Aorta (tissue), 5 donors: Measurements from ENCODE around the gene CHAD. TPM values are rescaled to one million over a fixed set of nuclear protein-coding genes. Genes with fewer than 3 reads are reported as not detected.
"Not testable (repeated sequence)": the region's sequence is repeated elsewhere in the genome, so short reads cannot be mapped to it uniquely, and the experiment has no call there.

Experiments
- ATAC-seq: fragments of 200-7000 bp; cut with Tn5 transposase; one replicate; pipeline ENCODE4 v1.9.1; 2022; ENCODE audit warnings: moderate library complexity; ENCODE audit not compliant: low FRiP score
- DNase-seq, 2 donors: peaks; one replicate each; pipeline ENCODE4 v3.0.0-alpha.2; 2020
- H3K27ac ChIP-seq, 2 donors: one replicate each; pipeline ENCODE4 v1.5.1; 2013; ENCODE audit warnings: low read length in 2 of 2, mild to moderate bottlenecking in 2 of 2, moderate library complexity in 2 of 2, control low read depth in 1 of 2, inconsistent platforms in 1 of 2, low read depth in 1 of 2
- H3K27me3 ChIP-seq, 2 donors: one replicate each; pipeline ENCODE4 v1.6.1; 2013; ENCODE audit warnings: control low read depth in 1 of 2, low read length in 1 of 2, mild to moderate bottlenecking in 1 of 2, moderate library complexity in 1 of 2; ENCODE audit not compliant: insufficient read depth in 2 of 2, control insufficient read depth in 1 of 2
- H3K36me3 ChIP-seq, 2 donors: one replicate each; pipeline ENCODE4 v1.6.1; 2013; ENCODE audit warnings: control low read depth in 1 of 2, low read length in 1 of 2, mild to moderate bottlenecking in 1 of 2; ENCODE audit not compliant: insufficient read depth in 2 of 2, control insufficient read depth in 1 of 2
- H3K4me1 ChIP-seq, 2 donors: one replicate each; pipeline ENCODE4 v1.6.1; 2013; ENCODE audit warnings: low read length in 2 of 2, control low read depth in 1 of 2, mild to moderate bottlenecking in 1 of 2, moderate library complexity in 1 of 2; ENCODE audit not compliant: insufficient read depth in 2 of 2, control insufficient read depth in 1 of 2
- H3K4me3 ChIP-seq, 2 donors: one replicate each; pipeline ENCODE4 v1.5.1; 2013; ENCODE audit warnings: low read length in 2 of 2, control low read depth in 1 of 2, mild to moderate bottlenecking in 1 of 2
- H3K9me3 ChIP-seq: one replicate; pipeline ENCODE4 v1.6.1; 2013; ENCODE audit warnings: mild to moderate bottlenecking, low read length; ENCODE audit not compliant: control insufficient read depth
- WGBS, 2 donors: extraction: QIAGEN DNeasy Blood & Tissue Kit; methylation state at CpG; one replicate each; pipeline ENCODE4 v1.1.7; 2013; 5-methylcytosine and 5-hydroxymethylcytosine counted together
- intact Hi-C, 2 donors: fragments of 100-400 bp; cut with DNase I; formaldehyde crosslinking; loops; one replicate each; pipeline versions ENCODE4 v1.14.2 to v1.15.0; 2022
- polyA plus RNA-seq, 2 donors: library from polyadenylated mRNA; stranded (reverse); fragments of 200-250 nt; gene quantifications; one replicate each; pipeline ENCODE4 v1.2.3, GENCODE V29; 2013
- total RNA-seq, 2 donors: library from RNA; stranded (reverse); fragmentation: NEBNext Ultra II Directional; extraction: Animal tissue kit (Norgen Biotek cat#: 25700); gene quantifications; one replicate each; pipeline ENCODE4 v1.2.1, GENCODE V29; 2021
- donor health status: healthy with polysubstance abuse.
- donor health status: Bipolar disorder and iron deficiency.
- donor health status: DM: no; HTN: no; CAD: no.
- donor health status: DM: no; HTN: no; CAD: no.
- donor health status: DM: yes; HTN: yes; CAD: no.

CHAD gene
- total and polyA plus RNA-seq, 4 donors = 0.20 to 2.3 (median 0.57) TPM; not detected in 1

GRCh38 chr17:50478391-50479381, 10.0 kb upstream of the CHAD start, which contains the start of gene RSAD1:
Gene RSAD1, plus strand, starts transcription at chr17:50478860. Its CDS starts 25 bp downstream, at chr17:50478885.
- Histone ChIP-seq H3K27ac (peak within 1 kb of the TSS; percentile 20 to 92), H3K4me3 (peak within 1 kb of the TSS; percentile 51 to 84), H3K36me3 (no peaks in the 10 kb centered on the region), H3K9me3 (no peaks in the 10 kb centered on the region), H3K27me3 (no peaks in the 10 kb centered on the region), H3K4me1 (no peaks in the 10 kb centered on the region)
- intact Hi-C loops = no loop called here
- DNase-seq (peak; percentile 91 to 95), ATAC-seq (peak; percentile 90)
- 0 to 1% methylated on average over 72 to 75 of the region's 75 CpGs for WGBS, 2 donors

DNA sequence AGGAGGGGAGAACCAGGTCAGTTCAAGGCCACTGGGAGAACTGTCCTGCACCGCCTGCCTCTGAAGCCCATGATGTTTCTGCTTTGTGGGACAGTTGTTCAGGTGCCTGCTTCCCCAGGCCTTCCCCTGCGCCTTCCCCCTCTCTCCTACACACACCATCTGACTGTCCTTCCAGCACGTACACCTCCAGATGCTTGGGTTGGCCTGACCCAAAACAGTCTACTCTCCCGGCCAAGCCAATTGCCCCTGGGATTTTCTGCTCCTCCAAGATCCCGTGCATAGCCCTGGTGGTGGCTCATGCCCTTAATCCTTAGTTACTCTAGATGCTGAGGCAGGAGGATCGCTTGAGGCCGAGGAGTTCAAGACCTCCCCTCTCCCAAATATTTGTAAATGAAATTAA, 9.3 kb upstream of the CHAD start:
- 66% methylated on average over 7 of the region's 7 CpGs for WGBS, 2 donors
- DNase-seq (no peak), ATAC-seq (no peak)
- intact Hi-C loops = no loop called here
- Histone ChIP-seq H3K4me3 (no peak overlapping the region), H3K27ac (peak overlapping the region in 1 of 2 donors; percentile 20), H3K4me1 (no peaks in the 10 kb centered on the region), H3K9me3 (no peaks in the 10 kb centered on the region), H3K36me3 (no peaks in the 10 kb centered on the region), H3K27me3 (no peaks in the 10 kb centered on the region)

DNA sequence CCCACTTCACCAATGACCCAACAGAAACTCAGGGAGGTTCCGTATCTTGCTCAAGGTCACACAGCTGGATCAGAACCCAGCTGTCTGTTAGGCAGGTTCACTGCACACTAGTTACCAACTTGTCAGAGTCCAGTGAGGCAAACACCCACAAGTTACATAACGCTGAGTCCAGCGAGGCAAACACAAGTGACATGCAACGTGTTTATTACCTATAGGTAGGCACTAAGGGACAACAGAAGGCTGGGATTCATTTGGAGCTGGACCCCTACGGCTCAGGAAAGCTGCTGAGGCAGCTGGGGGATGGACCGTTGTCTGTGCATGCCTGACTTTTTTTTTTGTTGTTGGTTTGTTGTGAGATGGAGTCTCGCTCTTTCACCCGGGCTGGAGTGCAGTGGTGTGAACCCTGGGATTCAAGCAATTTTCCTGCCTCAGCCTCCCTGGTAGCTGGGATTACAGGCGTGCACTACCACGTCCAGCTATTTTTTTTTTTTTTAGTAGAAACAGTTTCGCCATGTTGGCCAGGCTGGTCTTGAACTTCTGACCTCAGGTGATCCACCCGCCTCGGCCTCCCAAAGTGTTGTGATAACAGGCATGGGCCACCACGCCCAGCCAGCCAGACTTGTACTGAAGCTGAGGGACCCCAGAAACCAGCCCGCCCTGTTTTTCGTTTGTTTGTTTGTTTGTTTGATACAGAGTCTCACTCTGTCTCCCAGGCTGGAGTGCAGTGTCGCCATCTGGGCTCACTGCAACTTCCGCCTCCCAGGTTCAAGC, 8.1 kb upstream of the CHAD start:
- H3K36me3 ChIP-seq = no peaks in the 10 kb centered on the region
- H3K27ac ChIP-seq = no peak overlapping the region
- no peaks in the 10 kb centered on the region for H3K9me3 ChIP-seq
- peak in 1 of 2 donors; percentile 42 for DNase-seq
- H3K4me1 ChIP-seq = no peaks in the 10 kb centered on the region
- 74 to 77% methylated on average over 17 to 18 of the region's 18 CpGs for WGBS, 2 donors
- ATAC-seq = no peak
- H3K27me3 ChIP-seq = no peaks in the 10 kb centered on the region
- intact Hi-C loops = no loop called here
- H3K4me3 ChIP-seq = no peak overlapping the region

GRCh38 chr17:50475775-50476544, 7.3 kb upstream of the CHAD start:
- H3K9me3 ChIP-seq, H3K36me3 ChIP-seq, H3K27me3 ChIP-seq, H3K4me3 ChIP-seq, intact Hi-C loops, ATAC-seq, H3K4me1 ChIP-seq, H3K27ac ChIP-seq: not testable (repeated sequence)
- DNase-seq = peak in 1 of 2 donors; percentile 24
- WGBS, 2 donors = 16 to 17% methylated on average over 18 to 31 of the region's 33 CpGs

DNA sequence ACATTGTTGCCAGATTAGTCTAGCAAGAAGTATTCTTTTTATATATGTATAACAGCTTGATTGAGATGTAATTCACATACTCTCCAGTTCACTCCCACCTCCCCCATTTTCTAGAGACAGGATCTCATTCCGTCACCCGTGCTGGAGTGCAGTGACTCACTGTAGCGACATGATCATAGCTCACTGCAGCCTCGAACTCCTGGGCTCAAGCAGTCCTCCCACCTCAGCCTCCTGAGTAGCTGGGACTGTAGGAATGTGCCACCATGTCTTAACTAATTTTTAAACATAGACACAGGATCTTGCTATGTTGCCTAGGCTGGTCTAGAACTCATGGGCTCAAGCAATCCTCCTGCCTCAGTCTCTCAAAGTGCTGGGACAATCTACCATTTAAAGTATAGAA, 6.7 kb upstream of the CHAD start:
- no peak overlapping the region for H3K4me3 ChIP-seq
- H3K27me3 ChIP-seq = no peaks in the 10 kb centered on the region
- H3K36me3 ChIP-seq = peaks cover 0 to 1% of the 10 kb centered on the region in 2 donors
- no peak overlapping the region for H3K27ac ChIP-seq
- 91 to 92% methylated on average over 4 of the region's 4 CpGs for WGBS, 2 donors
- intact Hi-C loops = no loop called here
- DNase-seq (no peak), ATAC-seq (no peak)
- no peaks in the 10 kb centered on the region for H3K9me3 ChIP-seq
- no peaks in the 10 kb centered on the region for H3K4me1 ChIP-seq

- Histone ChIP-seq H3K36me3 (peaks cover 0 to 1% of the 10 kb centered on the region in 2 donors), H3K4me1 (no peaks in the 10 kb centered on the region), H3K9me3 (no peaks in the 10 kb centered on the region), H3K4me3 (no peak overlapping the region), H3K27ac (no peak overlapping the region), H3K27me3 (no peaks in the 10 kb centered on the region)
- DNase-seq = no peak
- intact Hi-C loops = no loop called here
- ATAC-seq = no peak
- 80 to 83% methylated on average over 6 of the region's 6 CpGs for WGBS, 2 donors
Measured at GRCh38 chr17:50474523-50474922, 5.8 kb upstream of the CHAD start.

DNA sequence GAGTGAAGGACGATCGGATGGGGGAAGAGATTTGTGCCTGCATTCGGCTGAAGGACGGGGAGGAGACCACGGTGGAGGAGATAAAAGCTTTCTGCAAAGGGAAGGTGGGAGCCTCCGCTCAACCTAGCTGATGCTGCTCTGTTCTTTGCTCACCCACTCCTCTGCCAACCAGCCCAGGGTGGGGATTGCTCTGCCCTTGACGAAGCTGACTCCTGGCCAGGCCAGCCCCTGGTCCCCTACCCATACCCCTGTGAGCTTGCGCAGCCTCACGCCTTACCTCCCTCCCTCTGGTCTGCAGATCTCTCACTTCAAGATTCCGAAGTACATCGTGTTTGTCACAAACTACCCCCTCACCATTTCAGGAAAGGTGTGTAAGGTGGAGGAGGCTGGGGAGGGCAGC, 5.2 kb upstream of the CHAD start:
- WGBS, 2 donors = 91 to 93% methylated on average over 11 of the region's 11 CpGs

GRCh38 chr17:50472761-50473161, 4.1 kb upstream of the CHAD start:
- intact Hi-C loops, H3K36me3 ChIP-seq, ATAC-seq, H3K27me3 ChIP-seq, H3K9me3 ChIP-seq, H3K4me3 ChIP-seq, H3K4me1 ChIP-seq, H3K27ac ChIP-seq, DNase-seq: not testable (repeated sequence)
- WGBS, 2 donors = 88 to 89% methylated on average over 13 of the region's 13 CpGs

More for the DNA sequence above, 5.2 kb upstream of the CHAD start:
- H3K4me3 ChIP-seq = no peak overlapping the region
- no peaks in the 10 kb centered on the region for H3K9me3 ChIP-seq
- no peaks in the 10 kb centered on the region for H3K27me3 ChIP-seq
- no peaks in the 10 kb centered on the region for H3K4me1 ChIP-seq
- DNase-seq (no peak), ATAC-seq (no peak)
- intact Hi-C loops = no loop called here
- peaks cover 0 to 1% of the 10 kb centered on the region in 2 donors for H3K36me3 ChIP-seq
- H3K27ac ChIP-seq = no peak overlapping the region
